A549 treated with Hydrocortisone at 1 μM for 4 hours (cell line): ENCODE results near the gene SAC3D1. TPM values are rescaled to one million over a fixed set of nuclear protein-coding genes. Genes with fewer than 3 reads are reported as not detected.

Experiments used
- total RNA-seq: library from RNA; stranded (reverse); fragments of 200-300 nt; extraction: Qiagen RNA extraction; gene quantifications from 5 replicates; pipeline ENCODE4 v1.2.3, GENCODE V29; 2022

Gene SAC3D1
- 37.2 to 55.5 TPM (median 51.1 TPM) in 5 replicates for total RNA-seq

GRCh38 chr11:65040847-65041622 is at the start of gene SAC3D1:
Gene SAC3D1 (plus strand): TSS chr11:65041210. CDS start chr11:65041293, 83 bp downstream.

DNA sequence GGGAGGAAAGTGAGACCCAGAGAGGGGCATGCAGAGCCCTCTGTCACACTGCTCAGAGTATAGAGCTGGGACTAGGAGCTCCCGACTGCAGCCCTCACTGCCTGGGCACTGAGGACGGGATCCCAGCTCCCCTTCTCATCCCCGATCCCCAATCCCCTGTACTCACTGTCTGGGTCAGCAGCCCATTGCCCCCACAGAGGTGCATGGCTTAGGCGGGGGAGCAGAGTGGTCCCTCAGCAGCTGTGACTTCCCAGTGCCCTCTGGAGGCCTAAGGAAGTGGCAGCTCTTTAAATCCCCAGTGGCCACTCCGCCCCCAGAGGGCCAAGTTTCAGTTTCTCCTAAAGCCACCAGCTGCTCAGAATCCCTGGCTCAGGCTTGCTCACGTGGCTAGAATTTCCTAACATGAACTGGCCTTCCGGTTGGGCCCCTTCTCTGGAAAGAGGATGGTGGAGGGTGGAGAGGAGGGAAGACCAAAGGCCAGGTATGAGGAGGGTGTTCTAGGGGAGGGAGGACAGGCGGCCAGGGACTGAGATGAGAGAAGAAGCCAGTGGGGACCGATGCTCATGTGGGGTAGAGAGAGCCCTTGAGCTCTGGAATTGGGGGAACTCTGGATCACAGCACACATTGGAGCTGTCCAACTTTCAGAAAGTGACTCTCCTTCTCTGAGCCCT is 44.2 kb upstream of the SAC3D1 start, which contains the start of gene BATF2:
BATF2 (minus strand) TSS at position 262 of the 671 bp plus-strand sequence; CDS start at position 205, 57 bp downstream.

DNA sequence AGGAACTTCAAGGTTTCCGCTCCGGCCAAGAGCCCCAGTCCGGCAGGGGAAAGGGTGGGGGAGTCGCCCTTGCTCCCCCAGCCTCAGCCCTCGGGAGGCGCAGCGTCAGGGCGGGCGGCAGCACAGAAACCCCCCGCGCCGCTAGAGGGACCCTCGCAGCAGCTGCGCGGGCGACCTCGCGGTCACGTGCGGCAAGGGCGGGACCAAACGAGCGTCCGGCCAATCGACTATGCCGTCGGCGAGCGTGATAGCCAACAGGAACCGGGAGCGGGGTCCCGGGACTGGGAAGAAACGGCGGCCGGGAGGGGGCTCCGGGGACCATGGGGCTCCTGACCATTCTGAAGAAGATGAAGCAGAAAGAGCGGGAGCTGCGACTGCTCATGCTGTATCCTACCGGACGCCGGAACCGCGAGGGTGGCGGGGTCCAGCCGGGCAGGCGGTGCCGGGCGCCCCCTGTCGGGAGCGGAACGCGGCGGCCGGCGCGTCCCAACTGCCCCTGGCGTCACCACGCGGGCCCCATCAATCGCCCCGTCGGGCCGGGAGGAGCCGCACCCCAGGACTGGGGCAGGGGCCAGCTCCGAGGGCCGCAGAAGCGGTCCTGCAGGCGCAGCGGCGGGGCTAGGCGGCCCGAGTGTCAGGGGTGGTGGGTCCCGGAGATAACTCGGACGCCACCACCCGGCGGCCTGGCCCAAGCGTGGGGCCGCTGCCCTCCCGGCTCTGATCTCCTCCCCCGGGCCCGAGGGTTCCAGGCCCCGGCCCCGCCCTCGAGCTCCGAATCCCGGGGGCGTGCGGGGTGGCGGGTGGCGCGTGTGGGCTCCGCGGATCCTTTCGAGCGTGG is 26.9 kb upstream of the SAC3D1 start, which contains the start of gene ARL2:
ARL2 (plus strand) TSS at position 273 of the 838 bp plus-strand sequence; CDS start at position 321, 48 bp downstream.

DNA sequence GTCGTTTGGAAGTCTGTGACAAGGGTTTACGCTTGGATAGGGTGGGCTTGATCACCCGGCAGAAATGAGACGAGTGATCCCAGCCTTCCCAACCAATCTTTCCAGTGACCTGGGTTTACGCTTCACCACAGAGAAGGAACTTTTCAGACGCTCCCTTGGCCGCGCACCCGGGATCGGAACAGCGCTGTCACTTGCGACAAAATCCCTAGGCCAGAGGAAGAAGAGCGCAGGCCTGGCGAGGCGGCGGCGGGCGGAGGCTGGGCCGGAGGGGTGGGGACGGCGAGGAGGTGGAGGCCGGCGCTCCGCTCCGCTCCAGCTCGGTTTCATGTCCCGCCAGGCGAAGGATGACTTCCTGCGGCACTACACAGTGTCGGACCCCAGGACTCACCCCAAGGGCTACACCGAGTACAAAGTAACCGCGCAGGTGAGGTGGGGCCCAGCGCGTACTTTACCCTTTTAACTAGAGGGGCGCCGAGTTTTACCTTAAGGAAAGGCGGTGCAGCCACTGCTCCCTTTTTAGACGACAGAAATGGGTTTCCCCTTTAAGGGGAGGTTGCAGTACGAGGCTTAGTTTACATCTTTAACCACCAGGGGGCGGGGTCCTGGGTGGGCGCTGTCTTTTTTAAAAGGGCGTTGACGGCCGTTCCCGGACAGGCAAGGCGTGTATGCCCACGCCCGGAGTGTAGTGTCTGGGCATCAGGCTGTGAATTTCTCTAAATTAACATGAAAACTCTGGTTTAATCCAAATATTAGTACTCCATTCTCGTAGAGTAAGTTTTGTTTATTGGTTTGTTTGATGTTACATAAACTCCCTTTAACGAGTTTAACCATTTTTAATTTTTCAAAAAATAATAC is 13.6 kb upstream of the SAC3D1 start, which contains the start of gene SNX15:
SNX15 (plus strand) TSS at position 227 of the 855 bp plus-strand sequence; CDS start at position 326, 99 bp downstream.

GRCh38 chr11:65058419-65059054 is 17.5 kb downstream of the SAC3D1 start, which contains the start of gene NAALADL1:
Gene NAALADL1 (minus strand): TSS chr11:65058553. CDS start chr11:65058521, 32 bp downstream.

GRCh38 chr11:65083834-65084597 is 43.0 kb downstream of the SAC3D1 start, which contains the start of the genes CDCA5 and ZFPL1:
Gene CDCA5 (minus strand): TSS chr11:65084040. CDS start chr11:65083978, 62 bp downstream.
Gene ZFPL1 (plus strand): TSS chr11:65084222. CDS start chr11:65084699, 477 bp downstream.

Other genes with a start within 250 kb of the SAC3D1 start
- 7.7 to 9.3 TPM (median 8.4 TPM) in 5 replicates for gene MAP4K2, start 238.0 kb upstream of the SAC3D1 start, total RNA-seq
- 35.0 to 40.0 TPM (median 37.1 TPM) in 5 replicates for gene MEN1, start 230.7 kb upstream of the SAC3D1 start, total RNA-seq
- 1.5 to 2.1 TPM (median 1.5 TPM) in 5 replicates for gene CDC42BPG, start 196.6 kb upstream of the SAC3D1 start, total RNA-seq
- gene EHD1, start 162.6 kb upstream of the SAC3D1 start, total RNA-seq: 104 to 116 TPM (median 113 TPM) in 5 replicates
- gene ATG2A, start 124.0 kb upstream of the SAC3D1 start, total RNA-seq: 13.9 to 20.4 TPM (median 19.8 TPM) in 5 replicates
- 4.0 to 5.5 TPM (median 4.9 TPM) in 5 replicates for gene PPP2R5B, start 116.5 kb upstream of the SAC3D1 start, total RNA-seq
- not detected in 5 replicates for gene GPHA2, start 105.3 kb upstream of the SAC3D1 start, total RNA-seq
- not detected in 5 replicates for gene MAJIN, start 69.1 kb upstream of the SAC3D1 start, total RNA-seq
- gene BATF2, start 44.2 kb upstream of the SAC3D1 start, total RNA-seq: 0.54 to 0.70 TPM (median 0.61 TPM) in 5 replicates
- 142 to 189 TPM (median 180 TPM) in 5 replicates for gene ARL2, start 27.1 kb upstream of the SAC3D1 start, total RNA-seq
- gene SNX15, start 13.8 kb upstream of the SAC3D1 start, total RNA-seq: 22.6 to 24.7 TPM (median 23.2 TPM) in 5 replicates
- gene NAALADL1, start 17.3 kb downstream of the SAC3D1 start, total RNA-seq: not detected in 5 replicates
- 68.3 to 74.3 TPM (median 72.1 TPM) in 5 replicates for gene CDCA5, start 42.8 kb downstream of the SAC3D1 start, total RNA-seq
- 31.9 to 34.7 TPM (median 34.4 TPM) in 5 replicates for gene ZFPL1, start 43.0 kb downstream of the SAC3D1 start, total RNA-seq
- 47.3 to 73.3 TPM (median 54.8 TPM) in 5 replicates for gene VPS51, start 55.0 kb downstream of the SAC3D1 start, total RNA-seq
- 4.6 to 7.5 TPM (median 5.6 TPM) in 5 replicates for gene TM7SF2, start 70.7 kb downstream of the SAC3D1 start, total RNA-seq
- 13.2 to 22.8 TPM (median 20.4 TPM) in 5 replicates for gene ZNHIT2, start 76.5 kb downstream of the SAC3D1 start, total RNA-seq
- gene FAU, start 80.9 kb downstream of the SAC3D1 start, total RNA-seq: 745 to 1,060 TPM (median 973 TPM) in 5 replicates
- 69.7 to 79.5 TPM (median 73.4 TPM) in 5 replicates for gene MRPL49, start 81.1 kb downstream of the SAC3D1 start, total RNA-seq
- gene SYVN1, start 93.3 kb downstream of the SAC3D1 start, total RNA-seq: 32.6 to 42.1 TPM (median 39.6 TPM) in 5 replicates
- not detected in 5 replicates for gene SPDYC, start 129.0 kb downstream of the SAC3D1 start, total RNA-seq
- gene CAPN1, start 140.7 kb downstream of the SAC3D1 start, total RNA-seq: 104 to 118 TPM (median 113 TPM) in 5 replicates
- gene POLA2, start 220.8 kb downstream of the SAC3D1 start, total RNA-seq: 12.1 to 15.0 TPM (median 13.8 TPM) in 5 replicates